GM21528 (cell line): Measurements from ENCODE around the gene DUSP28.
"Not testable (repeated sequence)": the region's sequence is repeated elsewhere in the genome, so short reads cannot be mapped to it uniquely, and the experiment has no call there.

Source experiments
- ATAC-seq: cut with Tn5 transposase; IDR thresholded peaks from one replicate; pipeline ENCODE4 v1.9.1; 2021; ENCODE audit warnings: mild to moderate bottlenecking, moderate library complexity; ENCODE audit not compliant: unreplicated experiment, low FRiP score

DUSP28 gene, protein sequence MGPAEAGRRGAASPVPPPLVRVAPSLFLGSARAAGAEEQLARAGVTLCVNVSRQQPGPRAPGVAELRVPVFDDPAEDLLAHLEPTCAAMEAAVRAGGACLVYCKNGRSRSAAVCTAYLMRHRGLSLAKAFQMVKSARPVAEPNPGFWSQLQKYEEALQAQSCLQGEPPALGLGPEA

GRCh38 chr2:240560084-240560479 is at the start of gene DUSP28:
DUSP28 (plus strand) TSS chr2:240560357; CDS start chr2:240560685, 328 bp downstream.
- peak; percentile 62 for ATAC-seq

- ATAC-seq = no peak
Observed at GRCh38 chr2:240510513-240511210, 49.5 kb upstream of the DUSP28 start.

DNA sequence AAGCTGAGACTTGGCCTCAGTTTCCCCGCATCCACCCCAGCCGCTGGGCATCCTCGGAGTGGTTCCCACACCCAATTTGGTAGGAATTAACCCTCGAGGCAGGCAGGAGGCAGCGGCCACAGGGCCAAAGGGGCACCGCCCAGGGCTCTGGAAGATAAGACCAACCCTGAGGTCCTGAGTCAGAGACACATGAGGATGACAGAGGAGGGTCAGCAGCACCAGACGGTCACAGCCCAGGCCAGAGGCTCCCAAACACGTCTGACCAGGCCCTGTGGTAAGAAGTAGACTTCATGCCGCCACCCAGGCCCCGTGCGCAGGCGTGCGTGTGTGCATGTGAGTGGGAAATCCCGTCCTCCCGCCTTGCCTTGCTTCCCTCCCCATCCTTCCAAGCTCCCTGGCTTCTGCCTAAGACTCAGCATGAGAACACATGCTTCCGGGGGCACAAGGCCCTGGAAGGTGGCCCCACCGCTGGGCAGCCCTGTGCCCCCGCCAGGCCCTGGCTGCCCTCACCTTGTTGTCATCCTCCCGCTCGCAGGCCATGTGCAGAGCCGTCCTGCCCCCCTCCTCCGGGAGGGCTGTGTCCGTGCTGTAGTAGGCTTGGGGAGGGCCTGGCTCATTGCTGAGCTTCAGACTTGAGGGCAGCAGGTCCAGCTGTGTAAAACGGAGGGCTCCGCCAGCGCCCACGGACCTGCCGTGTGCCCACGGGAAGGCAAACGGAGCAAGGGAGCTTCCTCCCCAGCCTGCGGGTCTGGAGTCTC is 48.6 kb upstream of the DUSP28 start:
- no peak for ATAC-seq

DNA sequence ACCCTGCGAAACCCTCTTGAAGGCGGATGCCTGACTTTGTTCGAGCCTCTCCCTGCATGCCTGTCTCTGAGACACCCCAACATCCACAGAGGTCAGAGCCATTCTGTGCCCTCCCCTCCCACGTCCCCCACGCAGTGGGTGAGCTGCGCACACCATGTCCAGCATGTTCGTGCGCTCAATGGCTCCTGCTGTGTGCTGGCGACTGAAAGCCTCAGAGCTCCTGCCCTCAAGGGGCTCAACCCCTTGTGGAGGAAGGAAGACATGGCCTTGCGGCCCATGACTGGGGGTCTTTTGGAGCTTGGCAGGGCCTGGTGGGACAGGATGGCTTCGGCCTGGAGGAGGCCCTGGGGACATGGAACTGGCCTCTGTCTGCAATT is 48.1 kb upstream of the DUSP28 start:
- no peak for ATAC-seq

DNA sequence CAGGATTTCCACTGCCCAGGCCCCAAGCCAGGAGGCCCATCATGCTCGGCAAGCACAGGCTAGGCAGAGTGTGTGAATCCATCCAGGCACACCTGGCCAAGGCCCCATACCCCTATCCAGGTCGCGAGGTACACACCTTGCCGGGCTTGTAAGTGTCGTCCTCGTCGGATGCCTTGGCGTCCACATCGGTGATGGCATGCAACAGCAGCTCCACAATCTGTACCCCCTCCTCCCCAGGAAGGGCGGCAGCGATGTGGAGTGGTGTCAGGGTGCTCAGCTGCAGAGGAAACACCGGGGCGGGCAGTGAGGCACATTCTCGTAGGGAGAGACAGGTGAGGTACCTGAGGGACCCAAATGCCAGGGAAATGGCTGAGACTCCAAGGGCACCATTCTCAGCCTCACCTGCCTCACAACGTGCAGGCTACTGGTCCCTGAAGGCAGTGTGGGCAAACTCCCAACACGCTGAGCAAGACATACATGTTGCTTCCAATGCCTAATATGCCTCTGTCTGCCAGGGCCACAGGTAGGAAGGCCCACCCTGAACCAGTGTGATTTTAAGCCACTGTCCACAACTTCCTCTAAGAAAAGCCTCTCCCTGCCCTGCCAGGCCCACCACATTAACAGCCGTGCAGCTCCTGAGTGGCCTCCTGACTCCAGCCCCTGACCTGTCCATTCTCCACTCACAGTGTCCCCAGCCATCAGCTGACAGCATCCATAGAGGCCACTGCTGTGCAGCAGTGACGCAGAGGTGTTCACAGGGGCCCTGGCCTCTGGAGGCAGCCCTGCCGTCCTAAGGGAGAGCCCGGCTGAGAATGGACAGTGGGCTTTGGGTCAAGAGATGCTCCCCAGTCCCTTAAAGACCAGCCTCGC is 47.3 kb upstream of the DUSP28 start:
- ATAC-seq = no peak

DNA sequence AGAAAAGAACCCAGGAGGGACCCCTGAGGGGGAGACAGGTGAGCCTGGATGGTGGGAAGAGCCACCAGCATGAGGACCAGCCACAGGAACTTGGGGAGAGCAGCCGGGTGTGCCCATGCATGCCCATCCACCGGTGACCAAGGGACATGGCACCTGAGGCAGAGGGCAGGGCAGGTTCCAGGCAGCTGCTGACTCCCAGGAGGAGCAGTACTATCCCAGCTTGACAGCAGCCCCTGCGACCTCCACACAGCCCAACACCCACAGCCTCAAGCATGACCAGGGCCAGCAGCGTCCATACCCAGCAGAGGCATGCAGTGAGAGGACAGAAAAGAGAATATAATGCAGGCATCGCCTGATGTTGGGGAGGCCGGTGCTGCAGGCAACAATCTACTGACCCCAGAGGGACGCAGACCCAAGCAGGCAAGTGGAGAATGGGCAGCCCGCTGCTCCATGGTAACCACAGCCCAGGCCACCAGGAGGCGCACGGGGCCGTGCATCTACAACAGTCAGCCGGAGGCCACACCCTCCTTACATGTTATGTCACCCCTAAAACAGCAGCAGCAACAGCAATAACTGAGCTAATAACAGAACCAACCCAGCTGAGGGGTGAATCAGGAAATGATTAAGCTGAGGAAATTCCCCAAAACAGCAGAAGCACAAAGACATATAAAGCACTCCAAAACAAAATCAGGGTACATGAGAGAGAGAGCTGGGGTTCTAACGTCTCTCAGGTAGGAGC is 46.4 kb upstream of the DUSP28 start:
- peak; percentile 80 for ATAC-seq

DNA sequence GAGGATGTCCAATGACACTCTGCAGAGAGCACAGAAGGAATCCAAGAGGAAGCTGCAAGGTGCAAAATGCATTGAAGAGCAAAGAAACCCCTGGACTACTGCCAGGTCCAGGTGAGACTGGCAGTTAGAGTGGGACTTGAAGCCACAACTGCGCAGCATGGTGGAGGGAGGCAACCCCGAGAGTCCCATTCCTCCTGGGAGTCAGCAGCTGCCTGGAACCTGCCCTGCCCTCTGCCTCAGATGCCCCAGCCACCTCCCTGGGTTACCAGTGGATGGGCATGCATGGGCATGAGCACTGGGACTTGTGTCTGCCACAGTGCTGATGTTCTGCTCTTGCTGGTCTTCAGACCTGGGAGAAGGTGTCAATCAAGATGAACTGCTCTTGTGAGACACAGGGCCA is 45.5 kb upstream of the DUSP28 start:
- no peak for ATAC-seq

DNA sequence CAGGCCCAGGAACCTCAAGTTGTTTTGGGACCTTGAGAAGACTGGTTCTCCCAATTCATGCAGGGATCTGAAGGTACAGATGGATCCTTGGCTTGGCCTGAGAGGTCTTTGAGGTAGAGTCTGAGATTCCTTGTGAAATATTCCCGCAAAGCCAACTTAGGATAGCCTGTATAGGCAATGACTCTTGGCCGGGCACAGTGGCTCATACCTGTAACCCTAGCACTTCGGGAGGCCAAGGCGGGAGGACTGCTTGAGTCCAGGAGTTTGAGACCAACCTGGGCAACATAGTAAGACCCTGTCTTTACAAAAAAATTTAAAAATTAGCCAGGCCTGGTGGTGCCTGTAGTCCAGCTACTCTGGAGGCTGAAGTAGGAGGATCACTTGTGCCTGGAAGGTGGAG is 42.8 kb upstream of the DUSP28 start:
- ATAC-seq = no peak

- no peak for ATAC-seq
Observed at GRCh38 chr2:240518981-240519380, 41.2 kb upstream of the DUSP28 start.

DNA sequence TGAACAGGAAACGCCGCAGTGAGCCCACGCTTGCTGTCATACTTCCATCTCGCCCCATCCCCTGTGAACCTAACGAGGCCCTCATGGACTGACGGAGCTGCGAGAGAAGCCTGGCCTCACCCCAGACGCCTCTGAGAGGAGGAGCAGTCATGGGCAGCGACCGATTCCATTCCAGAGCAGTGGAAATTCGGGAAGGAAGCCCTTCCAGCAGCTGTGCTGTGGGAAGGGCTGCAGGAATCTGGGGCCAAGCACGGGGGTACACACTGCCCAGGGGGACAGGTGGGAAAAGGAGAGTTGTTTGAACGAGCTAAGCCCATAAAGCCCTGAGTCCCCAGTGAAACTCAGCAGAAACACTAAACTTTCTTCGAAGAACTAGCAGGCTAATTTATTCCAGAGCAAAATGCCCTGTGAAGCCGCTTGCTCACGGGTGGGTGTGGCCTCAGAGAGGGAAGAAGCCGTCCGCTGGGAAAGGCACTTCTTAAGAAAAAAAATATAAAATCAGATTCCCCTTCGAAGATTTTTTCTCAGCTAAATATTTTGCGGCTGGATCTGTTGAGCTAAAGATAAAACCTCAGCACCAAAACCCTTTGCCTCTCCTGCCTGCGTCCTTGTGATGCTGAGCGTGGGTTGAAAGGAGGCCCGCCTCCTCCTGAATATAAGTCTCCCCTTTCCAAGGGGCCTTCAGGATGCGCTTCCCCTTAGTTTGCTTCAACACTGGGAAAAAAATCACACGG is 40.6 kb upstream of the DUSP28 start:
- ATAC-seq = no peak

GRCh38 chr2:240520130-240520973 is 39.8 kb upstream of the DUSP28 start:
- ATAC-seq = no peak

GRCh38 chr2:240520974-240521350 is 39.2 kb upstream of the DUSP28 start:
- no peak for ATAC-seq

- ATAC-seq = not testable (repeated sequence)
Observed at GRCh38 chr2:240521885-240522284, 38.3 kb upstream of the DUSP28 start.

GRCh38 chr2:240522406-240522805 is 37.8 kb upstream of the DUSP28 start:
- ATAC-seq = no peak

- no peak for ATAC-seq
Observed at GRCh38 chr2:240523451-240524281, 36.5 kb upstream of the DUSP28 start.

DNA sequence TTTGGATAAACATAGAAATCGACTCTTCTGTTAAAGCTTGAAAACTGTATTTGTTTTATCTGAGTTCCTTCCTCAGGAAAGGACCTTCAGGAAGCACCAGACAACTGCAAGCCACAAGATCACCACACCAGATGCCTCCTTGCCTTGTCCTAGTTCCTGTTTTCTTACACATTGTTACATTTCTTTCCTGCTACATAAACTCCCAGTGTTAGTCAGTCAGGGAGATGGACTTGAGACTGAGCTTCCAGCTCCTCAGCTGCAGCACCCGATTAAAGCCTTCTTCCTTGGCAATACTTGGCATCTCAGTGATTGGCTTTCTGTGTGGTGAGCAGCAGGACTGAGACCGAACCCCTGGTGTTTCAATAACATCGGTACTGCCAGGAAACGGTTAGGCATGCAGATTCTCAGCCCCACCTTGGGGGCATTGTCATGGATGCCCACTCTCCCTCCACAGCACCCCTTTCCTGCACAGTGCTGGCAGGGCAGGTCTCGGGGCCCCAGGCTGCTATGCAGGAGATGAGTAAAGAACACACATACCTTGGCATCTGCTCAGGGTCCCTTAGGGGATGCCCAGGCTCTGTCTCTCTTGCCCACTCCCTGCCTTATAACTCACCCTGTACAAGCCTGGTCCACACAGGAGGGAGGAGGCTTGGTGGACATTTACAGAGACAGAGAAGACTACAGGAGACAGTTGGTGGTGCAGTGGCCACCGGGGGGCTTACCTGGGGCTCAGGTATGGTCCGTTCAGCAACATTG is 35.0 kb upstream of the DUSP28 start:
- no peak for ATAC-seq

DNA sequence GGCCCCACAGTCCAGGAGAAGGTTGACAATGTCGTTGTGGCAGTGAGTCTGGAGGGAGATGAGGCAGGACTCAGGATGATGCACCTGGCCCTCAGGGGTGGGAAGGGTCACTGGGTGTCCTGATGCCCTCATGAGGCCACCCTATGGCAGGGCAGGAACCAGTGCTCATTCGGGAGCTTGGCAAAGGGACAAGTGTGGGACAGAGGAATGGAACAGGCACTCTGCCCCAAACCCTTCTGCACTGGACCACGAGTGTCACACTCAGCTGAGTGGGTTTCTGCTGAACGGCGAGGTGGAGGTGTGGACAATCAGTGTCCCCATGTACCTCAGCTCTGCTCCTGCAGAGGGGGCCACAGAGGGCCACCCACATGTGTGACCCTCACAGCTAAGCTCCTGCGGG is 34.4 kb upstream of the DUSP28 start:
- no peak for ATAC-seq
